GM12878 (cell line): Measurements from ENCODE around the gene IL1RAPL1. TPM values are rescaled to one million over a fixed set of nuclear protein-coding genes. Genes with fewer than 3 reads are reported as not detected.
A peak's percentile ranks its signal among the peaks of the same experiment; 100 is the strongest.

ENCODE experiments used
- ATAC-seq: fragments of 200-7000 bp; cut with Tn5 transposase; 3 replicates; pipeline ENCODE4 v1.9.1; 2020; ENCODE audit warnings: mild to moderate bottlenecking, moderate library complexity
- BruUV-seq: library from RNA; stranded (reverse); fragments of 400-500 nt; replicated peaks from 2 replicates; lab custom pipeline; 2021; lab: Mats Ljungman, UMichigan
- CTCF ChIA-PET: fragments of 300-600 bp; sonication (Branson Sonifier 250); formaldehyde crosslinking; extraction: SDS; loops from one replicate; lab custom pipeline; 2021; ENCODE audit warnings: inconsistent platforms; lab: Yijun Ruan, JAX
- POLR2A ChIA-PET: fragments of 350-600 bp; formaldehyde crosslinking; extraction: SDS; loops from one replicate; lab custom pipeline; 2021; ENCODE audit warnings: inconsistent platforms; lab: Charles Lee
- RAD21 ChIA-PET: fragments of 300-600 bp; sonication (Branson Sonifier 250); formaldehyde crosslinking; loops from one replicate; lab custom pipeline; 2023; ENCODE audit warnings: antibody characterized with exemption; ENCODE audit not compliant: unreplicated experiment; lab: Charles Lee
- SMC1A ChIA-PET: fragments of 300-600 bp; sonication (Branson Sonifier 250); formaldehyde crosslinking; loops from one replicate; lab custom pipeline; 2023; ENCODE audit not compliant: unreplicated experiment, uncharacterized antibody; lab: Charles Lee
- DNase-seq: peaks from one replicate; pipeline ENCODE4 v3.0.0-alpha.2; 2011; ENCODE audit warnings: low read depth, low spot score
- FAIRE-seq: peaks from 3 replicates; lab custom pipeline; 2011; peaks lifted over from hg19 to GRCh38; lab: Jason Lieb, UNC
- H2AFZ ChIP-seq: 2 replicates; pipeline ENCODE4 v1.6.0; 2011; ENCODE audit warnings: low read depth, low read length, control low read depth; ENCODE audit not compliant: control insufficient read depth
- H3K27ac ChIP-seq: 2 replicates; pipeline ENCODE4 v1.5.1; 2011; ENCODE audit warnings: control low read depth; ENCODE audit not compliant: control insufficient read depth, insufficient read depth
- H3K27me3 ChIP-seq, 2 experiments: replicated peaks in 1 of 2; 2 replicates each; pipeline versions ENCODE4 v1.6.0 to v1.6.1; 2011; ENCODE audit warnings: low read length in 1 of 2; ENCODE audit not compliant: control insufficient read depth in 2 of 2, insufficient read depth in 2 of 2
- H3K36me3 ChIP-seq, 2 experiments: 2 replicates each; pipeline ENCODE4 v1.5.1; 2011; ENCODE audit warnings: low read length in 1 of 2; ENCODE audit not compliant: control insufficient read depth in 2 of 2, insufficient read depth in 2 of 2
- H3K4me1 ChIP-seq: 2 replicates; pipeline ENCODE4 v1.6.1; 2011; ENCODE audit warnings: mild to moderate bottlenecking, low read length, moderate library complexity, mixed read lengths; ENCODE audit not compliant: control insufficient read depth, insufficient read depth
- H3K4me2 ChIP-seq: 2 replicates; pipeline ENCODE4 v1.6.0; 2011; ENCODE audit warnings: control low read depth; ENCODE audit not compliant: control insufficient read depth, insufficient read depth
- H3K4me3 ChIP-seq: fragments of 200-600 bp; sonication (generic); 2 replicates; pipeline ENCODE4 v1.5.1; 2016
- H3K79me2 ChIP-seq: 2 replicates; pipeline ENCODE4 v1.6.0; 2011; ENCODE audit warnings: low read length; ENCODE audit not compliant: control insufficient read depth, insufficient read depth
- H3K9ac ChIP-seq: 2 replicates; pipeline ENCODE4 v1.8.0; 2011; ENCODE audit warnings: low read length, control low read depth, mixed read lengths; ENCODE audit not compliant: control insufficient read depth, insufficient read depth
- H3K9me3 ChIP-seq: replicated peaks from 3 replicates; pipeline ENCODE4 v1.5.1; 2011; ENCODE audit warnings: mild to moderate bottlenecking, low read length; ENCODE audit not compliant: control insufficient read depth, insufficient read depth
- H4K20me1 ChIP-seq: 2 replicates; pipeline ENCODE4 v1.6.0; 2011; ENCODE audit not compliant: control insufficient read depth, insufficient read depth
- BHLHE40 ChIP-seq, 2 experiments: fragments of 450-650 bp in 1 of 2; IDR thresholded peaks; 2 replicates each; pipeline ENCODE4 v1.6.1; 2011 to 2017; ENCODE audit warnings: low read depth in 2 of 2, borderline replicate concordance in 1 of 2, improper control_type of control experiment in 1 of 2, low read length in 1 of 2, mild to moderate bottlenecking in 1 of 2
- CBFB ChIP-seq: IDR thresholded peaks from 2 replicates; pipeline ENCODE4 v1.6.1; 2016; ENCODE audit warnings: antibody characterized with exemption, low read depth
- CBX5 ChIP-seq: sonication (generic); IDR thresholded peaks from 2 replicates; pipeline ENCODE4 v1.6.1; 2016; ENCODE audit warnings: low read depth, moderate library complexity, mild to moderate bottlenecking, inconsistent platforms
- CREB1 ChIP-seq: IDR thresholded peaks from 2 replicates; pipeline ENCODE4 v1.6.1; 2012; ENCODE audit warnings: low read depth, mild to moderate bottlenecking, inconsistent platforms
- CREM ChIP-seq: IDR thresholded peaks from 2 replicates; pipeline ENCODE4 v1.6.1; 2014; ENCODE audit warnings: antibody characterized with exemption, low read depth
- DPF2 ChIP-seq: fragments of 450-650 bp; IDR thresholded peaks from 2 replicates; pipeline ENCODE4 v1.6.1; 2017; ENCODE audit warnings: mild to moderate bottlenecking
- EZH2 ChIP-seq: IDR thresholded peaks from 2 replicates; pipeline ENCODE4 v1.6.1; 2012; ENCODE audit warnings: low read depth, mild to moderate bottlenecking, control low read depth, inconsistent platforms, low read length, borderline replicate concordance; ENCODE audit not compliant: control insufficient read depth
- GATAD2B ChIP-seq: fragments of 450-650 bp; conservative IDR thresholded peaks from 2 replicates; pipeline ENCODE4 v1.6.1; 2017; ENCODE audit warnings: low read depth, mild to moderate bottlenecking, moderate library complexity
- JUNB ChIP-seq: IDR thresholded peaks from 2 replicates; pipeline ENCODE4 v1.6.1; 2016; ENCODE audit warnings: antibody characterized with exemption, mild to moderate bottlenecking
- KAT2A ChIP-seq: conservative IDR thresholded peaks from 2 replicates; pipeline ENCODE4 v1.6.1; 2011; ENCODE audit warnings: low read depth, low read length; ENCODE audit not compliant: control insufficient read depth
- MEF2B ChIP-seq: fragments of 450-650 bp; IDR thresholded peaks from 2 replicates; pipeline ENCODE4 v1.6.1; 2018; ENCODE audit warnings: mild to moderate bottlenecking, moderate library complexity; ENCODE audit not compliant: partially characterized antibody, poor library complexity, severe bottlenecking
- MTA3 ChIP-seq: IDR thresholded peaks from 2 replicates; pipeline ENCODE4 v1.6.1; 2012; ENCODE audit warnings: low read length, inconsistent platforms, borderline replicate concordance
- MXI1 ChIP-seq: fragments of 150-350 bp; IDR thresholded peaks from 2 replicates; pipeline ENCODE4 v1.6.1; 2011; ENCODE audit warnings: low read depth, mild to moderate bottlenecking, inconsistent platforms, low read length, improper control_type of control experiment
- POLR2AphosphoS5 ChIP-seq: IDR thresholded peaks from 2 replicates; pipeline ENCODE4 v1.6.1; 2011; ENCODE audit warnings: mild to moderate bottlenecking, low read length, inconsistent platforms
- RB1 ChIP-seq: fragments of 450-650 bp; formaldehyde crosslinking; IDR thresholded peaks from 2 replicates; pipeline ENCODE4 v1.6.1; 2017; ENCODE audit warnings: mild to moderate bottlenecking, borderline replicate concordance
- RCOR1 ChIP-seq: conservative IDR thresholded peaks from 2 replicates; pipeline ENCODE4 v1.6.1; 2012; ENCODE audit warnings: low read depth, low read length, improper control_type of control experiment
- RELA ChIP-seq: fragments of 450-650 bp; IDR thresholded peaks from 2 replicates; pipeline ENCODE4 v1.8.0; 2014; ENCODE audit warnings: borderline replicate concordance; ENCODE audit not compliant: partially characterized antibody
- SREBF2 ChIP-seq: IDR thresholded peaks from 2 replicates; pipeline ENCODE4 v1.6.1; 2012; ENCODE audit warnings: mild to moderate bottlenecking, low read length
- SUPT20H ChIP-seq: IDR thresholded peaks from 2 replicates; pipeline ENCODE4 v1.6.1; 2011; ENCODE audit warnings: low read depth, mild to moderate bottlenecking, low read length, moderate library complexity, borderline replicate concordance; ENCODE audit not compliant: control insufficient read depth
- TCF12 ChIP-seq: IDR thresholded peaks from 2 replicates; pipeline ENCODE4 v1.6.1; 2011; ENCODE audit warnings: low read depth, mild to moderate bottlenecking, low read length
- TCF3 ChIP-seq: IDR thresholded peaks from 2 replicates; pipeline ENCODE4 v1.6.1; 2012; ENCODE audit warnings: low read depth, mild to moderate bottlenecking, low read length, borderline replicate concordance; ENCODE audit not compliant: insufficient read depth
- TCF7 ChIP-seq: IDR thresholded peaks from 2 replicates; pipeline ENCODE4 v1.6.1; 2014; ENCODE audit warnings: antibody characterized with exemption, borderline replicate concordance
- ZNF207 ChIP-seq: fragments of 450-650 bp; IDR thresholded peaks from 2 replicates; pipeline ENCODE4 v1.6.1; 2014; ENCODE audit warnings: antibody characterized with exemption, mild to moderate bottlenecking, borderline replicate concordance
- WGBS: methylation state at CpG from one replicate; pipeline ENCODE4 v1.1.6; 2016; ENCODE audit warnings: low lambda C conversion rate; ENCODE audit not compliant: insufficient replicate concordance, insufficient coverage; ENCODE audit errors: missing lambda C conversion rate; 5-methylcytosine and 5-hydroxymethylcytosine counted together
- in situ Hi-C: fragments of 300-500 bp; cut with MboI; formaldehyde crosslinking; loops from 9 replicates; pipeline ENCODE4 v1.14.3; 2018; ENCODE audit warnings: mixed read lengths
- intact Hi-C: fragments of 100-400 bp; cut with micrococcal nuclease; formaldehyde crosslinking; loops from one replicate; pipeline ENCODE4 v1.14.2; 2022; ENCODE audit not compliant: unreplicated experiment
- polyA plus RNA-seq, 11 experiments: library from polyadenylated mRNA; depleted of rRNA in 4 of 11; unstranded in 6 of 11; stranded (reverse) in 5 of 11; fragments of >200 nt; fragmentation: Nextera tagmentation in 4 of 11; fragmentation: Illumina TruSeq in 1 of 11; extraction: Ambion mirVana in 4 of 11; extraction: Trizol in 1 of 11; gene quantifications; 1 replicate in 1 of 11; 2 replicates in 10 of 11; pipeline versions ENCODE4 v1.2.1 to v1.2.3, GENCODE V29; 2011 to 2016; ENCODE audit warnings: inconsistent platforms in 2 of 11, missing spikeins in 2 of 11, low read depth in 1 of 11
- total RNA-seq, 4 experiments: library from RNA; depleted of rRNA in 3 of 4; stranded (reverse); fragments of >200 nt in 3 of 4; fragmentation: Illumina TruSeq in 1 of 4; extraction: Trizol in 1 of 4; gene quantifications; 2 replicates each; pipeline versions ENCODE4 v1.2.1 to v1.2.3, GENCODE V29; 2013 to 2021

IL1RAPL1 gene
- total and polyA plus RNA-seq, 10 of the 15 experiments (the other 5 are each of a cell fraction or from before 2014, with no cell fraction given) = not detected

DNA sequence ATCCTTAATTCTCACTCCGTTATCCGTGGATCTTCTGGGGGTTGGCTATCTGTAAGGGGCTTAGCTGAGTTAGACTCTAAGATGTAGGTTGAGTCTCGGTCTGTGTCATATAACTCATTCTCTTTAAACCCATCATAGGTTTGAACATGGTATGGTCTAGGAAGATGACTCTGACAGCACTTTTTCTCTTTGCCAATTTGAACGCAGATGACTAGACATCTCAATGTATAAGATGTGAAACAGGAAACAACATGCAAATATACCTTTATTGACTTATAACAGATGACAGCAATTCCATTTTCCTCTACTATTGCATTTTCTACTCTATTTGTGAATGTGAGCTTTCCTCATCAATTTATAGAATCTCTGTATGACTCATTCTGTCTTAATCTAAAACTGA is 993.3 kb downstream of the IL1RAPL1 start:
- intact Hi-C loops = no loop called here
- no peak for TF ChIP-seq DPF2
- no peak for TF ChIP-seq TCF7
- TF ChIP-seq RB1 = no peak
- TF ChIP-seq POLR2AphosphoS5 = no peak
- no peak for TF ChIP-seq MEF2B
- TF ChIP-seq TCF3 = no peak
- TF ChIP-seq RELA = no peak
- TF ChIP-seq MXI1 = no peak
- TF ChIP-seq ZNF207 = no peak
- TF ChIP-seq, all 136 proteins: peak for 0
- no peak overlapping the region for H3K27ac ChIP-seq
- H3K4me1 ChIP-seq = no peaks in the 10 kb centered on the region
- WGBS = 40% methylated on average over 4 of the region's 4 CpGs
- no peaks in the 10 kb centered on the region for H3K36me3 ChIP-seq
- ATAC-seq (no peak), DNase-seq (no peak), FAIRE-seq (peak; percentile 38)
- ChIA-PET POLR2A (interaction anchor here (0.6 kb wide), 1 partner anchor 1069 kb away, joined by 3 read pairs; no protein-coding TSS in a partner anchor), SMC1A (interaction anchor here (1.1 kb wide), 1 partner anchor 9 kb away, joined by 3 read pairs; no protein-coding TSS in a partner anchor), RAD21 (no interaction called here), CTCF (no interaction called here)
- no TSS peak for BruUV-seq
- no peaks in the 10 kb centered on the region for H3K9me3 ChIP-seq
- H3K9ac ChIP-seq = no peak overlapping the region
- H2AFZ ChIP-seq = no peak overlapping the region
- H4K20me1 ChIP-seq = no peaks in the 10 kb centered on the region
- no peak overlapping the region for H3K4me3 ChIP-seq
- H3K27me3 ChIP-seq = no peaks in the 10 kb centered on the region
- H3K4me2 ChIP-seq = no peak overlapping the region
- no peaks in the 10 kb centered on the region for H3K79me2 ChIP-seq
- in situ Hi-C loops = no loop called here

DNA sequence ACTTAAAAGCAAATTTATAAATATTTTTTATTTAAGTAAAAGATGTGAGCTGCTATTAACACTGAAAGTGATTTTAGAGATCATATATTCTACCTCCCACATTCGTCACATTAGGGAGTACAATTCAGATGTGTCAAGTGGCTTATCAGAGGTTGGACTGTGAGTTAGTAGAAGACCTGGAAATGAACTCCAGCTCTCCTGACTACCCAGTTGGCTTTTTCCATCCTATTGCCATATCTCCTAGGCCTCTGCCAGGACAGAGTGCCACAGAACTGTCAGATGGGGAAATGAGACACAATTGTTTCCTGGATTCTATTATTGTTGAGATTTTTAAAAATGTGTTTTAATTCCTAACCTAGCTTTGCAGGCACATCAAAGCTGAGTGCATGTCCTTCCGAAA is 994.0 kb downstream of the IL1RAPL1 start:
- POLR2A ChIA-PET = no interaction called here
- no peak for TF ChIP-seq SUPT20H
- no peak for TF ChIP-seq JUNB
- TF ChIP-seq MTA3 = no peak
- no peak for TF ChIP-seq CREM
- TF ChIP-seq CREB1 = no peak
- no peak for TF ChIP-seq SREBF2
- TF ChIP-seq GATAD2B = no peak
- TF ChIP-seq TCF12 = no peak
- no peak for TF ChIP-seq EZH2
- no peak for TF ChIP-seq CBX5
- TF ChIP-seq CBFB = no peak
- no peak for TF ChIP-seq RCOR1
- no peak for TF ChIP-seq BHLHE40 (IDR thresholded peaks at IDR 0.05; ENCODE audit: borderline replicate concordance in 1 of 2, low read depth in 2 of 2, low read length in 1 of 2)
- no peak for TF ChIP-seq KAT2A

More for the DNA sequence above, 994.0 kb downstream of the IL1RAPL1 start:
- no peaks in the 10 kb centered on the region for H3K4me1 ChIP-seq
- H3K4me2 ChIP-seq = no peak overlapping the region
- SMC1A ChIA-PET = no interaction called here
- H2AFZ ChIP-seq = no peak overlapping the region
- BruUV-seq = no TSS peak
- RAD21 ChIA-PET = no interaction called here
- no peak overlapping the region for H3K27ac ChIP-seq
- no peak overlapping the region for H3K9ac ChIP-seq
- CTCF ChIA-PET = no interaction called here
- H4K20me1 ChIP-seq = no peaks in the 10 kb centered on the region
- H3K9me3 ChIP-seq = no peaks in the 10 kb centered on the region
- no peak for DNase-seq
- no peaks in the 10 kb centered on the region for H3K79me2 ChIP-seq
- no peaks in the 10 kb centered on the region for H3K27me3 ChIP-seq
- intact Hi-C loops (no loop called here), in situ Hi-C loops (no loop called here)
- WGBS = 100% methylated on average over 2 of the region's 2 CpGs
- H3K36me3 ChIP-seq = no peaks in the 10 kb centered on the region
- FAIRE-seq = no peak
- no peak for ATAC-seq
- no peak overlapping the region for H3K4me3 ChIP-seq
